Body of pancreas (tissue), 4 donors: ENCODE data around the gene RAX2. TPM values are rescaled to one million over a fixed set of nuclear protein-coding genes. Genes with fewer than 3 reads are reported as not detected.
A peak's percentile ranks its signal among the peaks of the same experiment; 100 is the strongest.

Experiments used
- ATAC-seq: fragments of 150-250 bp; one replicate; pipeline ENCODE4 v1.9.1; 2016
- DNase-seq, 4 donors: peaks; one replicate each; pipeline ENCODE4 v3.0.0-alpha.2; 2019
- H3K27ac ChIP-seq, 4 donors: fragments of 200-600 bp; sonication (generic); 1 replicate in 3 of 4; 2 replicates in 1 of 4; pipeline versions ENCODE4 v1.5.1 to v1.6.1; 2016 to 2019; ENCODE audit warnings: mild to moderate bottlenecking in 1 of 4, mixed read lengths in 1 of 4, moderate library complexity in 1 of 4
- H3K27me3 ChIP-seq, 2 donors: fragments of 200-600 bp; sonication (generic); one replicate each; pipeline ENCODE4 v1.6.0; 2016; ENCODE audit warnings: mild to moderate bottlenecking in 1 of 2
- H3K36me3 ChIP-seq, 2 donors: fragments of 200-600 bp; sonication (generic); replicated peaks in 1 of 2; 2 replicates each; pipeline ENCODE4 v1.5.1; 2016; ENCODE audit warnings: low read depth in 2 of 2; ENCODE audit not compliant: insufficient read depth in 1 of 2
- H3K4me1 ChIP-seq: fragments of 200-600 bp; sonication (generic); one replicate; pipeline ENCODE4 v1.6.0; 2016
- H3K4me3 ChIP-seq, 2 donors: fragments of 200-600 bp; sonication (generic); 1 replicate in 1 of 2; 2 replicates in 1 of 2; pipeline ENCODE4 v1.5.1; 2016 to 2019
- H3K9me3 ChIP-seq, 3 donors: fragments of 200-600 bp; sonication (generic); 1 replicate in 2 of 3; 2 replicates in 1 of 3; pipeline ENCODE4 v1.5.1; 2016
- POLR2A ChIP-seq, 3 donors: fragments of 450-650 bp; IDR thresholded peaks; one replicate each; pipeline ENCODE4 v1.6.1; 2016; ENCODE audit warnings: antibody characterized with exemption in 3 of 3, mild to moderate bottlenecking in 2 of 3
- WGBS, 2 donors: methylation state at CpG; one replicate each; pipeline ENCODE4 v1.1.5; 2017; 5-methylcytosine and 5-hydroxymethylcytosine counted together
- intact Hi-C: fragments of 100-400 bp; cut with DNase I; formaldehyde crosslinking; loops from one replicate; pipeline ENCODE4 v1.15.1; 2023
- total RNA-seq, 2 donors: library from RNA; depleted of rRNA; stranded (reverse); fragments of >200 nt; gene quantifications; one replicate each; pipeline ENCODE4 v1.1.0, GENCODE V29; 2016
- TF ChIP-seq, protein P1 (sequence below), 7 experiments: fragments of 450-650 bp in 4 of 7; fragments of 200-600 bp in 3 of 7; sonication (generic) in 3 of 7; IDR thresholded peaks; one replicate each; pipeline ENCODE4 v1.5.1; 2016 to 2019; ENCODE audit warnings: antibody characterized with exemption in 7 of 7

RAX2 gene
- total RNA-seq, 2 donors from 2014 or later, result not detected

DNA sequence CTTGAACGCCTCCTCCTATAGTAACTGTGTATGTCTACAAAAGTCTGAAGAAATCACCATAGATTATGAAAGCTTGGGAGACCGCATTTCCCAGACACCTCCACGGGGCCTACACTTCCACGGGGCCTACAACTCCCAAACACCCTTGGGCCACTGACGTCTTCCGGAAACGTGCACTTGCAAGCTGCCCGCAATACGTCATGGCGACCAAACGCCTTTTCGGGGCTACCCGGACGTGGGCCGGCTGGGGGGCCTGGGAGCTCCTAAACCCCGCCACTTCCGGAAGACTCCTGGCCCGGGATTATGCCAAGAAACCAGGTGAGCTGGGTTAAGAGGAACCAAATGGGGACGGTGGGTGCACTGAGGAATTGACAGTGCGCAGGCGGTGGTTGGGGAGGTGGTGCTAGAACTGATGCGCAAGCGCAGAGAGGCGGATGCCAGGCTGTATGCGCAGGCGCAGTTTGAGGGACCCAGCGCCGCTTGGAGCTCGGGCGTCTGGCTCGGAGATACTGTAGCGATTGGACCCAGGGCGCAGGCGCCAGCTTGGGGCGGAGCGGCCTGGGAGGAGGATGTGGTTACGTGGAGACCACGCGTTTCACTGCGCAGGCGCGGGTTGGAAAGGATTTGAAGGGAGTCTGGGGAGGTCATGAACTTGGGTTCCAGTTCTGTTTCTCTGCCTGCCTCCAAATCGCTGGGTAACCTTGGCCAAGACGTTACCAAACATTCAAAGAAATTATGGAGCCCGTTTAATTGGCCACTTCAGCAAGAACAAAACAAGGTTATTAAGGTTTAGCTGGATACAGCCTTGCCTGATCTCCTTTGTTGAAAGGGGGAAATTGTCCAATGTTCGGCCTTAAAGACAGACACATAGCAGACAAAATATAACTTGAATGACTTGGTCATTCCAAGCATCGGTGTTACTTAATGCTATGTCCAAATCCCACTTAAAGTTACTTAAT, 9.2 kb downstream of the RAX2 start, which contains the start of gene MRPL54:
TSS of gene MRPL54 (plus strand) at position 182 of the 959 bp plus-strand sequence. CDS start at position 201, 19 bp downstream.
- intact Hi-C loops, result no loop called here
- TF ChIP-seq, protein P1, sequence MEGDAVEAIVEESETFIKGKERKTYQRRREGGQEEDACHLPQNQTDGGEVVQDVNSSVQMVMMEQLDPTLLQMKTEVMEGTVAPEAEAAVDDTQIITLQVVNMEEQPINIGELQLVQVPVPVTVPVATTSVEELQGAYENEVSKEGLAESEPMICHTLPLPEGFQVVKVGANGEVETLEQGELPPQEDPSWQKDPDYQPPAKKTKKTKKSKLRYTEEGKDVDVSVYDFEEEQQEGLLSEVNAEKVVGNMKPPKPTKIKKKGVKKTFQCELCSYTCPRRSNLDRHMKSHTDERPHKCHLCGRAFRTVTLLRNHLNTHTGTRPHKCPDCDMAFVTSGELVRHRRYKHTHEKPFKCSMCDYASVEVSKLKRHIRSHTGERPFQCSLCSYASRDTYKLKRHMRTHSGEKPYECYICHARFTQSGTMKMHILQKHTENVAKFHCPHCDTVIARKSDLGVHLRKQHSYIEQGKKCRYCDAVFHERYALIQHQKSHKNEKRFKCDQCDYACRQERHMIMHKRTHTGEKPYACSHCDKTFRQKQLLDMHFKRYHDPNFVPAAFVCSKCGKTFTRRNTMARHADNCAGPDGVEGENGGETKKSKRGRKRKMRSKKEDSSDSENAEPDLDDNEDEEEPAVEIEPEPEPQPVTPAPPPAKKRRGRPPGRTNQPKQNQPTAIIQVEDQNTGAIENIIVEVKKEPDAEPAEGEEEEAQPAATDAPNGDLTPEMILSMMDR (IDR thresholded peaks at IDR 0.05), result peak in 1 of 7 experiments; percentile 10
- peak; percentile 72 to 94 (median 93) for TF ChIP-seq POLR2A (IDR thresholded peaks at IDR 0.05)
- peaks cover 39% of the 10 kb centered on the region for H3K4me1 ChIP-seq

DNA sequence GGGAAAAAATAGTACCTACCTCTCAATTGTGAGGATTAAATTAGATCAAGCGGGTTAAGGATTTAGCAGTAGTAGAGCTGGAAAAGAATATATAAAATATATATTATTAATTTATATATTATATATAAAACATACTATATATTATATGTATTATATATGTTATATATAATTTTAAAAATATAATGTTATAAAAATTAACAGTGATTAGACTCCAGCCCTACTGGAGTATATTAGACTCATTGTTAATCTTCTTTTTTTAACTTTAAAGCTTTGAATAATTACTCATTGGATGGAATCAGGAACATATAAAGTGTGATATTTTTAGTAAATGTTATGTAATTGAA, 9.9 kb downstream of the RAX2 start:
- H3K27me3 ChIP-seq, result no peaks in the 10 kb centered on the region
- 67% methylated on average over 1 of the region's 1 CpG for WGBS, 2 donors
- H3K27ac ChIP-seq, result peak overlapping the region; percentile 94 to 100 (median 98)
- no peaks in the 10 kb centered on the region for H3K9me3 ChIP-seq
- peaks cover 39% of the 10 kb centered on the region for H3K4me1 ChIP-seq
- DNase-seq (no peak), ATAC-seq (no peak)
- H3K36me3 ChIP-seq, result peaks cover 0 to 7% of the 10 kb centered on the region in 2 donors
- H3K4me3 ChIP-seq, result no peak overlapping the region
- intact Hi-C loops, result no loop called here
- TF ChIP-seq POLR2A (IDR thresholded peaks at IDR 0.05), result no peak
- TF ChIP-seq, protein P1 (IDR thresholded peaks at IDR 0.05), result no peak

More for the DNA sequence above, 9.2 kb downstream of the RAX2 start, which contains the start of gene MRPL54:
- Histone ChIP-seq H3K9me3 (no peaks in the 10 kb centered on the region), H3K27me3 (no peaks in the 10 kb centered on the region), H3K4me3 (peak within 1 kb of the TSS; percentile 96 to 98), H3K27ac (peak within 1 kb of the TSS; percentile 94 to 100 (median 98)), H3K36me3 (peaks cover 0 to 7% of the 10 kb centered on the region in 2 donors)
- peak; percentile 99 to 100 (median 99) for DNase-seq
- WGBS, 2 donors, result 2 to 3% methylated on average over 34 to 47 of the region's 47 CpGs
- ATAC-seq, result peak; percentile 94

DNA sequence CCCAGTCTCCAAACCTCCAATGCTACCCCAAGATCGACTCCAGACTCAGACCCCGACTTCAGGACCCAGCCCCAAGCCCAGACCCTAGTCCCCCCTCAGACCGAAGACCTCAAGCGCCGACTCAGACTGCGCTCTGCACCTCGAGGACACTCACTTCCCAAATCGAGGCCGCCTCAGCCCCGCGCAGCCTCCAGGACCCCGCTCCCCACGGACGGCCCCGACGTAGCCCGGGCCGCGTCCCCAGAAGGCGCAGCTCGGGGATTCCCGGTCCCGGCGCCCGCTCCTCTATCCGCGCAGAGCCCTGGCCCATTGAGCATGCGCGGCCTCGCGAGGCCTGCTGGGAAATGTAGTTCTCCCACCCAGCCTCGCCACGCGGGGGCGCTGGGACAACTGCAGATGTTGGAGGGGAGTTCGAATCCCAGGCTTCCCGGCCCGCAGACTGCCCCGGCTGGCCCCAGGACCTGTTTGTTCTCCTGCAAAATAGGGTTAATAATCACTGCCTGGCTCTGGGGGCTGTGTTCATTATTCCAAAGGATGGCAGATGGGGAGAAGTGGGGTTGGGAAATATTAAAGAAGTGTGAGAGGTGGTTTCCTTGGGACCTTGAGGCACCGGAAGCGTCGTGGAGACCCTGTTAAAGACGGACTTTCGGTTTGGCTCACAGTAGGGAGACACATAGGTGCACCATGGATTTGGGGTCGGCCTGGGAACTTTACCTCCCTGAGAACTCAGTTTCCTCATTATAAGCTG, 10.5 kb downstream of the RAX2 start, which contains the start of gene APBA3:
TSS of gene APBA3 (minus strand) at position 311 of the 748 bp plus-strand sequence. CDS start 1,428 bp downstream, outside the sequence.
- H3K4me1 ChIP-seq, result peaks cover 39% of the 10 kb centered on the region
- TF ChIP-seq, protein P1 (IDR thresholded peaks at IDR 0.05), result peak; percentile 49 to 78 (median 69)
- peak in 2 of 3 donors; percentile 74 to 79 for TF ChIP-seq POLR2A (IDR thresholded peaks at IDR 0.05)
- peak within 1 kb of the TSS; percentile 96 to 98 for H3K4me3 ChIP-seq
- ATAC-seq (peak; percentile 48), DNase-seq (peak; percentile 92 to 95 (median 94))
- WGBS, 2 donors, result 4 to 12% methylated on average over 9 to 39 of the region's 45 CpGs
- peaks cover 0 to 6% of the 10 kb centered on the region in 2 donors for H3K36me3 ChIP-seq
- no peaks in the 10 kb centered on the region for H3K27me3 ChIP-seq
- intact Hi-C loops, result no loop called here
- H3K9me3 ChIP-seq, result no peaks in the 10 kb centered on the region
- H3K27ac ChIP-seq, result peak within 1 kb of the TSS; percentile 94 to 100 (median 98)

DNA sequence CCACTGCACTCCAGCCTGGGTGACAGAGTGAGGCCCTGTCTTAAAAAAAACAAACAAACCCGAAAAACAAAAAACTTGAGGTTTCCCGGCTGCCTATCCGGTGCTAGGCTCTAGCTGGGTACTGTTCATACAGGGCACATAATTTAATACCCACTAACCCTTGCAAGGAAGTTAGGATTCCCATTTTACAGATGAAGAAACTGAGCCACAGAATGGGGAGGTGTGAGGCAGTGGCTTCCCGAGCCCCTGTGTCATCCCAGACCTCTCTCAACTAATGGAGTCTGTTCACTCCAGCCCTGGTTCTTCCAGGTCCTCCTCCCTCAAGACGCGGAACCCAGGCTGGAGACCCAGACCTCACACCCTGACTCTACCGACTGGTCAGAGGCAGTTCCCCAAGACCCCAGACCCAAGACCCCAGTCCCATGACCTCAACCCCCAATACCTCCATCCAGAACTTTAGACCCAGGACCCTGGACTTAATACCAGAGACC, 11.1 kb downstream of the RAX2 start:
- 19 to 21% methylated on average over 7 of the region's 7 CpGs for WGBS, 2 donors
- peak overlapping the region; percentile 73 to 97 (median 86) for H3K27ac ChIP-seq
- H3K9me3 ChIP-seq, result no peaks in the 10 kb centered on the region
- peak overlapping the region; percentile 96 to 98 for H3K4me3 ChIP-seq
- ATAC-seq, result no peak
- intact Hi-C loops, result no loop called here
- H3K36me3 ChIP-seq, result peaks cover 0 to 1% of the 10 kb centered on the region in 2 donors
- peaks cover 39% of the 10 kb centered on the region for H3K4me1 ChIP-seq
- TF ChIP-seq POLR2A (IDR thresholded peaks at IDR 0.05), result no peak
- TF ChIP-seq, protein P1 (IDR thresholded peaks at IDR 0.05), result no peak
- H3K27me3 ChIP-seq, result no peaks in the 10 kb centered on the region
- no peak for DNase-seq
